NOMO-1 treated with dmso at 0.1 percent for 144 hours (cell line): ENCODE data around the gene PAMR1.
"Not testable (repeated sequence)": the region's sequence is repeated elsewhere in the genome, so short reads cannot be mapped to it uniquely, and the experiment has no call there.

Experiments used
- DNase-seq: peaks from one replicate; lab custom pipeline; 2025; ENCODE audit not compliant: unreplicated experiment; lab: John Stamatoyannopoulos, UW

PAMR1 gene, protein sequence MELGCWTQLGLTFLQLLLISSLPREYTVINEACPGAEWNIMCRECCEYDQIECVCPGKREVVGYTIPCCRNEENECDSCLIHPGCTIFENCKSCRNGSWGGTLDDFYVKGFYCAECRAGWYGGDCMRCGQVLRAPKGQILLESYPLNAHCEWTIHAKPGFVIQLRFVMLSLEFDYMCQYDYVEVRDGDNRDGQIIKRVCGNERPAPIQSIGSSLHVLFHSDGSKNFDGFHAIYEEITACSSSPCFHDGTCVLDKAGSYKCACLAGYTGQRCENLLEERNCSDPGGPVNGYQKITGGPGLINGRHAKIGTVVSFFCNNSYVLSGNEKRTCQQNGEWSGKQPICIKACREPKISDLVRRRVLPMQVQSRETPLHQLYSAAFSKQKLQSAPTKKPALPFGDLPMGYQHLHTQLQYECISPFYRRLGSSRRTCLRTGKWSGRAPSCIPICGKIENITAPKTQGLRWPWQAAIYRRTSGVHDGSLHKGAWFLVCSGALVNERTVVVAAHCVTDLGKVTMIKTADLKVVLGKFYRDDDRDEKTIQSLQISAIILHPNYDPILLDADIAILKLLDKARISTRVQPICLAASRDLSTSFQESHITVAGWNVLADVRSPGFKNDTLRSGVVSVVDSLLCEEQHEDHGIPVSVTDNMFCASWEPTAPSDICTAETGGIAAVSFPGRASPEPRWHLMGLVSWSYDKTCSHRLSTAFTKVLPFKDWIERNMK

DNA sequence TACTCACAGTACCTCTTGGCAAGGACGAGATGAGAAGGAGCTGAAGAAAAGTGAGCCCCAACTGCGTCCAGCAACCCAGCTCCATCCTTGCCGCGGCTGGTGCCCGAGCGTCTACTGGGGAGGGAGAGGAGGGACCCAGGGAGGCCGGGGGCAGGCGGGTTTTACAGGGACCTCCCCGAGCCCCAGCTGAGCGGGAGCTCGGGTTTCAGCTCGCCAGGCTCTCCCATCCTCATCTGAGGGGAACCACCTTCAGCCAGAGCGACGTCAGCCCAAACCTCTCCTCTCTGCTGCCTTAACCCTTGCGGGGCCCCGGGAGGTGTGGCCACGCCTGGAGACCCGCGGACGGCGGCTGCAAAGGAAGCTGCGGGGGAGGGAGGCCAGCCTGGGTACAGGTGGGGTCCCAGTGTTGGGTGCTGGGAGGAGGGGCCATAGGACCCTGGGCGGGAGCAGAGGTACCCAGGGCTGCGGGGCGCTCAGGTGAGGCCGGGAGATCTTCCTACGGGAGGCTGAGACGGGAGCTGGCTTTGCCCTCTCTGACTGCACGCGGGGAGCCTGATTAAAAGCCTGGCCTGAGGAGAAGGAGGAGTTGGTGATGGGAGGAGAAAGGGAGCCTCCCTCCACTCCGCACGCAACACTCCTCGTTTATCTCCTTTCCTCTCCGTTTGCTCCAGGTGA lies at the start of gene PAMR1:
TSS of gene PAMR1 (minus strand) at position 116 of the 675 bp plus-strand sequence. CDS start at position 85, 31 bp downstream.
- DNase-seq, result no peak

- DNase-seq, result no peak
Measured at GRCh38 chr11:35571696-35572095, 46.3 kb upstream of the PAMR1 start.

DNA sequence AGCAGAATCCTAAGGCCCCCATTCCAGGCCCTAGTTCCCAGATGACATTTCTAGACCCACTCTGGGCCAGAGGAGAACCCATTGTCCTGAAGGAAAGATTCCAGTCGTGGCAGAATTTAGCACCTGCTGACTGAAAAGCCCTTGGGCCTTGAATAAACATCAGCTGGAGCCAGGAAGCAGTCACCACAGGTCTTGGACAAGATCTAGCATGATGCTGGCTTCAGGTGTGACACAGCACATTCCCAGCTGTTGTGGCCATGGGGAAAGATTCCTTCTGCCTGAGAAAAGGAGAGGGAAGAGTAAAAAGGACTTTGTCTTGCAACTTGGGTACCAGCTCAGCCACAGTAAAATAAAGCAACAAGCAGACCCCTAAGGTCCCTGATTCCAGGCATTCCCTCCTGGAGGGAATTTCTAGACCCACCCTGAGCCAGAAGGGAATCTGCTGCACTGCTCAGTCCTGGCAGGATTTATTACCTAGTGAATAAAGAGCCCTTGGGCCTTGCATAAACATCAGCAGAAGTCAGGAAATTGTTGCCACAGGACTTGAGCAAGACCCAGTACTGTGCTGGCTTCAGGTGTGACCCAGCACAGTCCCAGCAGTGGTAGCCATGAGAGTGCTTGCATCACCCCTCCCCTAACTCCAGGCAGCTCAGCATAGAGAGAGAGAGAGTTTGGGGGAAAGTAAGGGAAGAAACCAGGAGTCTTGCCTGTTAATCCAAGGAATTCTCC lies 42.5 kb upstream of the PAMR1 start:
- no peak for DNase-seq

GRCh38 chr11:35566885-35567284 lies 41.5 kb upstream of the PAMR1 start:
- no peak for DNase-seq

DNA sequence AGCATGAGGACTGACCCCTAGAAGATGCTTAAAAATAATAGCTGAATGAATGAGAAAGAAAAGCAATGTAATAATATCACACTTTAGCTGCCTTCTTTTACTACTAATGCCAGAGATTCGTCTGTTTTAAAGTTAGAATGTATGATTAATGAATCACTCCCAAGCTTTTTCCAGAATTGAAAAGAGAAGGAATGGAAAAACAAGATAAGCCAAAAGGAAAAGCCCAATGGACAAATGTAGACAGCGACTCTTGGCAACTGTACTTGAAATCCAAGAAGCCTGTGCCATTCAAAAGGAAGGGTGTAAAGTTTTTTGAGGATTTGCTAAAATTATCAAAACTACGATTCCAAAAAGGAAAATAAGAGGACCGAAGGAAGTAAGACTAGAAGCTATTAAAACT lies 40.8 kb upstream of the PAMR1 start:
- no peak for DNase-seq

GRCh38 chr11:35564245-35564595 lies 38.8 kb upstream of the PAMR1 start:
- DNase-seq, result no peak

DNA sequence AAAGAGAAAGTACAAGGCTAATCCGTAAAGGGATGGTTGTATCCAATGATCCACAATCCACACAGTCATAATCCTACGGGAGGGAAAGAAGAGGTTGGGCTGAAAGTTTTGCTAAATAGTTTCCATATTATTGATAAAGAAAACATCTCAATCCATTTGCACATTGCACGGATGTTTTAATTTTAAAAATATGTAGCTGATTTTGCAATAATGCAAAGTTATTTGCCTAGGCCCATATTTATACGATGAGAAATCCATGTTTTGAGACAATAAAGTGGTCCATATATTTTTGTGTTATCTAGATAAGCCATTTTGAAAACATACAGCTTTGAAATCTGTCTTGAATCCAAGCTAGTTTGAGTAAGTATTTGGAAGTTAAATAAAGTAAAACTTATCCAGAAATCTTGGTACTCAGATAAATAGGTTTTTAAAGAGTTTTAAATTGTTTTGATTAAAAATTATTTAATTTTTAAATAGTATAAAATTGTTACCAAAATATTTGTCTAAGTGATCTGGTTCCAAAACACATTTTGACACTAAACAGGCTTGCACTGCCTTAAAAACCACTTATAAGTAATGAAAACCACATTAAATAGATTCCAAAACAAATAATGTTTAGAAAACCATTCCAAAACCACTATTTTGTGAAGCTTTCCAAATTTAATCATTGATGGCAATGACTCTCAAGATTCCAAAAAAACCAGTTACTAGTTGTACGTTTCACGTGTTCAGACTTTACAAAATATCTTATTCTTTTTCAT lies 38.2 kb upstream of the PAMR1 start:
- no peak for DNase-seq

- DNase-seq, result no peak
Measured at GRCh38 chr11:35559949-35560348, 34.5 kb upstream of the PAMR1 start.

- no peak for DNase-seq
Measured at GRCh38 chr11:35558513-35558912, 33.1 kb upstream of the PAMR1 start.

DNA sequence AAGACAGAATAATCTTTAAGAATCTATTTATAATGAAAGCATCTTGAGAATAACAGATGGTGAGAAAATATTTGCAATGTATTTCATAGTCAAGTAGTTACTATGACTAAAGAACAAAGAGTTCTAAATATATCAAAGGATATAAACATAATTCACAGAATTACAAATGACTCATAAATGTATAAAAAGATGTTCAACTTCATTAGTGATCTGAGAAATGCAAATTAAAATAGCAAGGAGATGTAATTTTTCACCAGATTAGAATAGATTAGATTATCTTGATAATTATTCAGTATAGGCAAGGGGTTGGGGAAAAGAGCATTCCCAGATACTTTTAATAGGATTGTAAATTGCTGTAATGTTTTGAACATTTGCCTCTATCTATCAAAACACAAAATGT lies 30.1 kb upstream of the PAMR1 start:
- DNase-seq, result no peak

- DNase-seq, result no peak
Measured at GRCh38 chr11:35554491-35555437, 29.3 kb upstream of the PAMR1 start.

GRCh38 chr11:35553831-35554230 lies 28.4 kb upstream of the PAMR1 start:
- DNase-seq, result no peak

- DNase-seq, result no peak
Measured at GRCh38 chr11:35553021-35553420, 27.6 kb upstream of the PAMR1 start.

GRCh38 chr11:35552616-35553015 lies 27.2 kb upstream of the PAMR1 start:
- DNase-seq, result no peak

- DNase-seq, result no peak
Measured at GRCh38 chr11:35550374-35551036, 25.1 kb upstream of the PAMR1 start.

- no peak for DNase-seq
Measured at GRCh38 chr11:35549787-35550186, 24.4 kb upstream of the PAMR1 start.

- no peak for DNase-seq
Measured at GRCh38 chr11:35548925-35549561, 23.6 kb upstream of the PAMR1 start.

DNA sequence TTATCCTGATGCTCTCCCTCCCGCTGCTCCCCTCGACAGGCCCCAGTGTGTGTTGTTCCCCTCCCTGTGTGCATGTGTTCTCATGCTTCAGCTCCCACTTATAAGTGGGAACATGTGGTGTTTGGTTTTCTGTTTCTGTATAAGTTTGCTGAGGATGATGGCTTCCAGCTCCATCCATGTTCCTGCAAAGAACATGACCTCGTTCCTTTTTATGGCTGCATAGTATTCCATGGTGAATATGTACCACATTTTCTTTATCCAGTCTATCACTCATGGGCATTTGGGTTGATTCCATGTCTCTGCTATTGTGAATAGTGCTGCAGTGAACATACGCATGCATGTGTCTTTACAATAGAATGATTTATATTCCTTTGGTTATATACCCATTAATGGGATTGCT lies 22.6 kb upstream of the PAMR1 start:
- not testable (repeated sequence) for DNase-seq
